ENCODE measurements around the gene KIAA2012.
A peak's percentile ranks its signal among the peaks of the same experiment; 100 is the strongest.

The KIAA2012 gene

DNA sequence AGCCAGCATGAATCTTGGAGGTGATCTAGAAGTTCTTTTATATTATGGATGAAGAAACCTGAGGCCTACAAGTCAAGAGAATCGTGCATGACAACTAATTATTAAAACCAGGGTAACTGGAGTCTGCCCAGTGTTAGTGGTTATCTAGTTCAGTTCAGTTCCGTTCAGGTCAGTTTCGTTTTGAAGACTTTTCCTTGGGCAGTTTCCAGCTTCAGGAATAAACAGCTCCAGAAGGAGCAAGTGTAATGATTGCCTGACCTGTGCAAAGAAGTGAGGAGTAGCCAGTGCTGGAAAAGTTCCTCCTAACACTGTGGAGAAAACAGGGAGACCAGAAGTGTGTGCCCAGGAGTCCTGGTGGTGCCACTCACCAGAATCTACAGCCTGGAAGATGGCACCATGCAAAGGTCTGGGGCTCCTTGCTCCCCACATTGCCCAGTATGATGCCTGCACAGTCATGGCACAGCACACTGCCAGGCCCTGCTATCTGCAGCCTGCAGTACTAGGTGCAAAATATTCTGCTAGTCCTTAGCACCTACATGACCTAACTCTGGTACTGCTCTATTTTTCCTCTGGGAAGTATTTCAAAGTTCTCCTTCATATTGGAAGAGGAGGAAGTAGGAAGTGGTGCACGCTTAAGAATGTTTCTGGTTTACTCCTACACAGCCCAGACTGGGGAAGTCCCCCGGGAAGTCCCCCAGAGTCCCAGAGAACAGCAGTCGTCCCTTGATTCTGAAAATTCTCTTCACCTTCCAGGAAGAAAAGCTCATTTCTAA lies 99.6 kb downstream of the KIAA2012 start:
- Histone ChIP-seq H3K36me3 (ENCODE audit: control insufficient read depth, insufficient read depth, low read length) (no peaks in the 10 kb centered on the region), H3K27me3 (replicated peaks; ENCODE audit: control insufficient read depth, insufficient read depth, low read length, poor library complexity, severe bottlenecking) (no peaks in the 10 kb centered on the region), H3K4me3 (ENCODE audit: insufficient read depth, low read depth, low read length, poor library complexity, severe bottlenecking) (no peak overlapping the region), H3K27ac (ENCODE audit: insufficient read depth, low read length, poor library complexity, severe bottlenecking) (no peak overlapping the region), H3K9me3 (ENCODE audit: control insufficient read depth, low read length) (no peaks in the 10 kb centered on the region), H3K4me1 (ENCODE audit: control insufficient read depth, insufficient read depth, low read length, poor library complexity, severe bottlenecking) (peaks cover 4% of the 10 kb centered on the region)
- DNase-seq: no peak

GRCh38 chr2:202178346-202178958 lies 105.4 kb downstream of the KIAA2012 start:
- Histone ChIP-seq H3K4me3 (ENCODE audit: insufficient read depth, low read depth, low read length, poor library complexity, severe bottlenecking) (no peak overlapping the region), H3K9me3 (ENCODE audit: control insufficient read depth, low read length) (no peaks in the 10 kb centered on the region), H3K27ac (ENCODE audit: insufficient read depth, low read length, poor library complexity, severe bottlenecking) (no peak overlapping the region), H3K27me3 (replicated peaks; ENCODE audit: control insufficient read depth, insufficient read depth, low read length, poor library complexity, severe bottlenecking) (no peaks in the 10 kb centered on the region), H3K36me3 (ENCODE audit: control insufficient read depth, insufficient read depth, low read length) (no peaks in the 10 kb centered on the region), H3K4me1 (ENCODE audit: control insufficient read depth, insufficient read depth, low read length, poor library complexity, severe bottlenecking) (no peaks in the 10 kb centered on the region)
- peak in 2 of 3 donors; percentile 2 to 37 for DNase-seq

DNA sequence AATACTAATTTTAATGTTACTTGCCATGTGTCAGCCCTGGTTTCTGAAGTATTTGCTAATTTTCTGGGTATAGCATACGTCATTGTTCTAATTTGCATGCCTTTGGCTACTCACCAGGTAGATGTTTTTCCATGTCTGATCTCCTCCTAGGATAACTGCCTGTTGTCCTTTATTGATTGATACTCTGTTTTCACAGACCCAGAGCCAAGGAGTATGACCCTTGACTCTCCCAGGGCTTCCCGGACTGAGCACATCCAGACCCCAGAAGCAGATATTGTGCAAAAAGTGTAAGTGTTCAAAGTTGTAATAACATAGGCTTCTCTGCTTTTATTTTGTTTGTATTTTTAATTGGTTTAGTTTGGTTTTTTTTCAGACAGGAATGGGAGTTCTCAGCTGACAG lies 111.5 kb downstream of the KIAA2012 start:
- Histone ChIP-seq H3K9me3 (ENCODE audit: control insufficient read depth, low read length) (no peaks in the 10 kb centered on the region), H3K4me3 (ENCODE audit: insufficient read depth, low read depth, low read length, poor library complexity, severe bottlenecking) (no peak overlapping the region), H3K27ac (ENCODE audit: insufficient read depth, low read length, poor library complexity, severe bottlenecking) (no peak overlapping the region), H3K27me3 (replicated peaks; ENCODE audit: control insufficient read depth, insufficient read depth, low read length, poor library complexity, severe bottlenecking) (no peaks in the 10 kb centered on the region), H3K4me1 (ENCODE audit: control insufficient read depth, insufficient read depth, low read length, poor library complexity, severe bottlenecking) (no peaks in the 10 kb centered on the region), H3K36me3 (ENCODE audit: control insufficient read depth, insufficient read depth, low read length) (no peaks in the 10 kb centered on the region)
- DNase-seq: no peak

GRCh38 chr2:202185156-202185555 lies 112.1 kb downstream of the KIAA2012 start:
- Histone ChIP-seq H3K4me1 (ENCODE audit: control insufficient read depth, insufficient read depth, low read length, poor library complexity, severe bottlenecking) (no peaks in the 10 kb centered on the region), H3K9me3 (ENCODE audit: control insufficient read depth, low read length) (no peaks in the 10 kb centered on the region), H3K4me3 (ENCODE audit: insufficient read depth, low read depth, low read length, poor library complexity, severe bottlenecking) (no peak overlapping the region), H3K27ac (ENCODE audit: insufficient read depth, low read length, poor library complexity, severe bottlenecking) (no peak overlapping the region), H3K36me3 (ENCODE audit: control insufficient read depth, insufficient read depth, low read length) (no peaks in the 10 kb centered on the region), H3K27me3 (replicated peaks; ENCODE audit: control insufficient read depth, insufficient read depth, low read length, poor library complexity, severe bottlenecking) (no peaks in the 10 kb centered on the region)
- DNase-seq: no peak

GRCh38 chr2:202186641-202187202 lies 113.7 kb downstream of the KIAA2012 start:
- H3K4me3 ChIP-seq (ENCODE audit: insufficient read depth, low read depth, low read length, poor library complexity, severe bottlenecking): no peak overlapping the region
- no peaks in the 10 kb centered on the region for H3K36me3 ChIP-seq (ENCODE audit: control insufficient read depth, insufficient read depth, low read length)
- H3K27me3 ChIP-seq (replicated peaks; ENCODE audit: control insufficient read depth, insufficient read depth, low read length, poor library complexity, severe bottlenecking): no peaks in the 10 kb centered on the region
- H3K27ac ChIP-seq (ENCODE audit: insufficient read depth, low read length, poor library complexity, severe bottlenecking): no peak overlapping the region
- H3K4me1 ChIP-seq (ENCODE audit: control insufficient read depth, insufficient read depth, low read length, poor library complexity, severe bottlenecking): no peaks in the 10 kb centered on the region
- no peak for DNase-seq
- H3K9me3 ChIP-seq (ENCODE audit: control insufficient read depth, low read length): no peaks in the 10 kb centered on the region

- H3K4me3 ChIP-seq (ENCODE audit: insufficient read depth, low read depth, low read length, poor library complexity, severe bottlenecking): no peak overlapping the region
- no peaks in the 10 kb centered on the region for H3K36me3 ChIP-seq (ENCODE audit: control insufficient read depth, insufficient read depth, low read length)
- no peaks in the 10 kb centered on the region for H3K9me3 ChIP-seq (ENCODE audit: control insufficient read depth, low read length)
- H3K4me1 ChIP-seq (ENCODE audit: control insufficient read depth, insufficient read depth, low read length, poor library complexity, severe bottlenecking): no peaks in the 10 kb centered on the region
- no peaks in the 10 kb centered on the region for H3K27me3 ChIP-seq (replicated peaks; ENCODE audit: control insufficient read depth, insufficient read depth, low read length, poor library complexity, severe bottlenecking)
- H3K27ac ChIP-seq (ENCODE audit: insufficient read depth, low read length, poor library complexity, severe bottlenecking): no peak overlapping the region
- DNase-seq: no peak
These were observed 114.5 kb downstream of the KIAA2012 start for GRCh38 chr2:202187570-202187969.

GRCh38 chr2:202193305-202193704 lies 120.2 kb downstream of the KIAA2012 start:
- no peak for DNase-seq
- Histone ChIP-seq H3K4me3 (ENCODE audit: insufficient read depth, low read depth, low read length, poor library complexity, severe bottlenecking) (no peak overlapping the region), H3K27ac (ENCODE audit: insufficient read depth, low read length, poor library complexity, severe bottlenecking) (no peak overlapping the region), H3K36me3 (ENCODE audit: control insufficient read depth, insufficient read depth, low read length) (no peaks in the 10 kb centered on the region), H3K27me3 (replicated peaks; ENCODE audit: control insufficient read depth, insufficient read depth, low read length, poor library complexity, severe bottlenecking) (no peaks in the 10 kb centered on the region), H3K9me3 (ENCODE audit: control insufficient read depth, low read length) (no peaks in the 10 kb centered on the region), H3K4me1 (ENCODE audit: control insufficient read depth, insufficient read depth, low read length, poor library complexity, severe bottlenecking) (no peaks in the 10 kb centered on the region)

DNA sequence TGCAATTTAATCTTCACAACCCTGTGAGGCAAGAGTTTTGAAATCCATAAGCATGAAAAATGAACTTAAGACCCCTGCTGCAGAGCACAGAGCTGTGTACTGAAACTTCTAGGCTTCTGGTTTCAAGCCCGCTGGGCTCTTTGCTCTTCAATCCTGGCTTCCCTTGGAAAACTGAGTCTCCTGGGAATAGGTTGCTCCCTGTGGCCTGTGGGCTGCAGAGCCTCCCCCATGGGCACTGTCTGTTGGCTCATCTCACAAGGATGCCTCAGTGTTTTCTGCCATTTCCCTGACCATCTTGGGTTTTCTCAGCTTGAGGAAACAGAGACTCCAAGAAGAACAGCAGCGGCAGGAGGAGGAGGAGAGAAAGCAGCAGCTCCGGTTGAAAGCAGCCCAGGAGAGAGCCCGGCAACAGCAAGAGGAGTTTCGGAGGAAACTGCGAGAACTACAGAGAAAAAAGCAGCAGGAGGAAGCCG lies 120.9 kb downstream of the KIAA2012 start:
- H3K27ac ChIP-seq (ENCODE audit: insufficient read depth, low read length, poor library complexity, severe bottlenecking): no peak overlapping the region
- no peaks in the 10 kb centered on the region for H3K4me1 ChIP-seq (ENCODE audit: control insufficient read depth, insufficient read depth, low read length, poor library complexity, severe bottlenecking)
- H3K4me3 ChIP-seq (ENCODE audit: insufficient read depth, low read depth, low read length, poor library complexity, severe bottlenecking): no peak overlapping the region
- no peaks in the 10 kb centered on the region for H3K27me3 ChIP-seq (replicated peaks; ENCODE audit: control insufficient read depth, insufficient read depth, low read length, poor library complexity, severe bottlenecking)
- H3K36me3 ChIP-seq (ENCODE audit: control insufficient read depth, insufficient read depth, low read length): no peaks in the 10 kb centered on the region
- no peaks in the 10 kb centered on the region for H3K9me3 ChIP-seq (ENCODE audit: control insufficient read depth, low read length)
- DNase-seq: no peak

GRCh38 chr2:202194418-202194817 lies 121.4 kb downstream of the KIAA2012 start:
- Histone ChIP-seq H3K27ac (ENCODE audit: insufficient read depth, low read length, poor library complexity, severe bottlenecking) (no peak overlapping the region), H3K27me3 (replicated peaks; ENCODE audit: control insufficient read depth, insufficient read depth, low read length, poor library complexity, severe bottlenecking) (no peaks in the 10 kb centered on the region), H3K36me3 (ENCODE audit: control insufficient read depth, insufficient read depth, low read length) (no peaks in the 10 kb centered on the region), H3K4me3 (ENCODE audit: insufficient read depth, low read depth, low read length, poor library complexity, severe bottlenecking) (no peak overlapping the region), H3K9me3 (ENCODE audit: control insufficient read depth, low read length) (no peaks in the 10 kb centered on the region), H3K4me1 (ENCODE audit: control insufficient read depth, insufficient read depth, low read length, poor library complexity, severe bottlenecking) (no peaks in the 10 kb centered on the region)
- no peak for DNase-seq

DNA sequence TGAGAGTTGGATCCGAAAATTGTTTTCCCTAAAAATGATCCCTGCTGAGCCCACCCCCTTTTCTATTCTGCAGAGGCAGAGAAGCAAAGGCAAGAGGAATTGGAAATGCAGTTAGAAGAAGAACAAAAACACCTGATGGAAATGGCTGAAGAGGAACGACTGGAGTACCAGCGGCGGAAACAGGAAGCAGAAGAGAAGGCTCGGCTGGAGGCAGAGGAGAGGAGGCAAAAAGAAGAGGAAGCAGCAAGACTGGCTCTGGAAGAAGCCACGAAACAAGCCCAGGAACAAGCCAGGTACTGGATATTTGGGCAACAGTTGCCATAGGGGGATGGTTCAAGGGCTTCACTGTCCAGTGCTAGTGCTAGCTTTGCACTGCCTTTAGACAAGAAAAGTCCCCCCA lies 123.7 kb downstream of the KIAA2012 start:
- Histone ChIP-seq H3K4me1 (ENCODE audit: control insufficient read depth, insufficient read depth, low read length, poor library complexity, severe bottlenecking) (no peaks in the 10 kb centered on the region), H3K4me3 (ENCODE audit: insufficient read depth, low read depth, low read length, poor library complexity, severe bottlenecking) (no peak overlapping the region), H3K36me3 (ENCODE audit: control insufficient read depth, insufficient read depth, low read length) (no peaks in the 10 kb centered on the region), H3K27me3 (replicated peaks; ENCODE audit: control insufficient read depth, insufficient read depth, low read length, poor library complexity, severe bottlenecking) (no peaks in the 10 kb centered on the region), H3K9me3 (ENCODE audit: control insufficient read depth, low read length) (no peaks in the 10 kb centered on the region), H3K27ac (ENCODE audit: insufficient read depth, low read length, poor library complexity, severe bottlenecking) (no peak overlapping the region)
- DNase-seq: no peak

Data from effector memory CD4-positive, alpha-beta T cell (primary cell).